Measurements from ENCODE around the gene NANOS2. TPM values are rescaled to one million over a fixed set of nuclear protein-coding genes. Genes with fewer than 3 reads are reported as not detected.

The NANOS2 gene
- total and polyA plus RNA-seq, 9 of the 15 experiments (the other 6 are each of a cell fraction or from before 2014, with no cell fraction given) = not detected

GRCh38 chr19:45876411-45877197 is 38.0 kb downstream of the NANOS2 start (continued):
- TF ChIP-seq PRPF4 (IDR thresholded peaks at IDR 0.05; ENCODE audit: insufficient read depth, low read depth, low read length, poor library complexity, severe bottlenecking) (no peak), MCM2 (IDR thresholded peaks at IDR 0.05; ENCODE audit: low read depth) (no peak), PHF20 (IDR thresholded peaks at IDR 0.05; ENCODE audit: partially characterized antibody) (peak; percentile 53), OTX1 (CRISPR knock-in tag; IDR thresholded peaks at IDR 0.05) (peak; percentile 83; the same call in 1 of the 2 replicates), GATAD2A (IDR thresholded peaks at IDR 0.05) (peak; percentile 36; the same call in 1 of the 2 replicates), PATZ1 (CRISPR knock-in tag; IDR thresholded peaks at IDR 0.05; ENCODE audit: borderline replicate concordance) (no peak), ZNF785 (CRISPR knock-in tag; IDR thresholded peaks at IDR 0.05) (no peak), RHOXF2B (CRISPR knock-in tag; conservative IDR thresholded peaks at IDR 0.05) (no peak), CBX2 (IDR thresholded peaks at IDR 0.05; ENCODE audit: insufficient read depth, low read length, poor library complexity, severe bottlenecking) (no peak), EGR1 (conservative IDR thresholded peaks at IDR 0.05) (peak; percentile 81), EZH2 (IDR thresholded peaks at IDR 0.05; ENCODE audit: borderline replicate concordance, low read depth, low read length) (no peak), HDAC6 (IDR thresholded peaks at IDR 0.05; ENCODE audit: low read depth, low read length) (no peak), PHF8 (IDR thresholded peaks at IDR 0.05; ENCODE audit: borderline replicate concordance, low read length) (peak; percentile 53; the same call in 1 of the 2 replicates), STAT5B (CRISPR knock-in tag; IDR thresholded peaks at IDR 0.05) (no peak), SMAD2 (IDR thresholded peaks at IDR 0.05; ENCODE audit: low read depth, low read length) (no peak), CLOCK (CRISPR knock-in tag; IDR thresholded peaks at IDR 0.05; ENCODE audit: borderline replicate concordance) (no peak), TRIM25 (IDR thresholded peaks at IDR 0.05; ENCODE audit: borderline replicate concordance) (peak; percentile 84; the same call in 1 of the 2 replicates), RBM14 (IDR thresholded peaks at IDR 0.05; ENCODE audit: borderline replicate concordance, insufficient read depth, low read depth, low read length) (no peak), FOXK2 (conservative IDR thresholded peaks at IDR 0.05 in 1 of 2, IDR thresholded peaks at IDR 0.05 in 1 of 2; ENCODE audit: low read depth in 2 of 2) (peak; percentile 22 to 34; a peak in 2 of 4 replicates)

Measured in K562 (cell line).